ENCODE measurements around the gene PRXL2A. TPM values are rescaled to one million over a fixed set of nuclear protein-coding genes. Genes with fewer than 3 reads are reported as not detected.
"Not testable (repeated sequence)": the region's sequence is repeated elsewhere in the genome, so short reads cannot be mapped to it uniquely, and the experiment has no call there.

PRXL2A gene
- total RNA-seq, 1 experiment from 2014 or later: 18.4 TPM

DNA sequence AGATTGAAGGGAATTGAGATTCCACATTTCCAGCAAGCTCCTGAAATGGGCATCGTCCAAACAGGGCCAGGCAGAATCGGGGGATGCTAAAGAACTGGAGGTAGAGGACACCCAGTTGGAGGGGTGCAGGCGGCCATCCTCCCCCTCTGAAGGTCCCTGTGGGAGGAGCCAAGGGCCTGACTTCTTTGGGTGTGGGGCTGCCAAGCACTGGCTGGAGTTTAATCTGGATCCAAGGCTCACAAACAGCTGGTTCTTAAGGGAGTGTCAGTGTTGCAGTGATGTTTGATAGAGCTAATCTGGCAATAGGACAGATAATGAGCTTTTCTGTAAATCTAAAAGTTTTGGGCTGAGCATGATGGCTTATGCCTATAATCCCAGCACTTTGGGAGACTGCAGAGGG, 66.6 kb downstream of the PRXL2A start:
- DNase-seq (ENCODE audit: low spot score): no peak

DNA sequence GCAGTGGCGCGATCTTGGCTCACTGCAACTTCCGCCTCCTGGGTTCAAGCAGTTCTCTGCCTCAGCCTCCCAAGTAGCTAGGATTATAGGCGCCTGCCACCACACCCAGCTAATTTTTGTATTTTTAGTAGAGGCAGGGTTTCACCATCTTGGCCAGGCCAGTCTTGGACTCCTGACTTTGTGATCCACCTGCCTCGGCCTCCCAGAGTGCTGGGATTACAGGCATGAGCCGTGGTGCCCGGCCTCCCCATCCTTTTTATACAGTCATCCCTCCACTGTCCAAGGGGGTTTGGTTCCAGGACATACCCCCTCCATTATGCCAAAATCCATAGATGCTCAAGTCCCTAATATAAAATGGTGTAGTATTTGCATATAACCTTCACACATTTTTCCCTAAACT, 67.3 kb downstream of the PRXL2A start:
- DNase-seq (ENCODE audit: low spot score): not testable (repeated sequence)

DNA sequence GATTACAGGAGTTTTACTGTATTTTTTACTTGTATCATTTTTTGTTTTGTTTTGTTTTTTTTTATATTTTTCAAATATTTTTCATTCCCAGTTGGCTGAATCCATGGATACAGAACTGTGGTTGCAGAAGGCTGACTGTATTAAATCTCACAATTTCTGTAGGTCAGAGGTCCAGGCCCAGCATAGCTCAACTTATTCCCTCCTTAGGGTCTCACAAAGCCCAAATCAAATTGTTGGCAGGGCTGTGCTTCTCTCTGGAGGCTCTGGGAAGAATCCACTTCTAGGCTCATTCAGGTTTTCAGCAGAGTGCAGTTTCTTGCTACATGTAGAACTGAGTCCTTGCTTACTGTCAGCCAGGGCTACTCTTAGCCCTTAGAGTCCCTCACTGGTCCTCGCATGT, 68.3 kb downstream of the PRXL2A start:
- DNase-seq (ENCODE audit: low spot score): no peak

DNA sequence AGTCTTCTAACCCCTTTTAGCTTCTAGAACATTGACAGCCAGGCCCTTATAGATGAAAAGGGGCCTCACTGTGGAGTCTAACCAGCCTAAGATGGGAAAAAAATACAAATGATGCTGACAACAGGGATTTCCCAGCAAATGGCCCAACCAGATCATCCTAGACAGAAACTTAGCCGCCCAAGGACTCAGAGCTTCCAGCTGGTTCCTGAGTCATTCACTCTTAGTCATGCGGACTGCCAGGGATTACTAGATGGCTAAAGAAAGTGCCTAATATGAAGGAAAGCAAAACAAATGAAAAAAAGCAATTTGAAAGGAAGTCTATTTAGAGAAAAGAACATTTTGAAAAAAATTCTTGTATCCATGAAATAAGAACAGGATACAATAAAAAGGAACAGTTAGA, 69.5 kb downstream of the PRXL2A start:
- DNase-seq (ENCODE audit: low spot score): peak; percentile 73

DNA sequence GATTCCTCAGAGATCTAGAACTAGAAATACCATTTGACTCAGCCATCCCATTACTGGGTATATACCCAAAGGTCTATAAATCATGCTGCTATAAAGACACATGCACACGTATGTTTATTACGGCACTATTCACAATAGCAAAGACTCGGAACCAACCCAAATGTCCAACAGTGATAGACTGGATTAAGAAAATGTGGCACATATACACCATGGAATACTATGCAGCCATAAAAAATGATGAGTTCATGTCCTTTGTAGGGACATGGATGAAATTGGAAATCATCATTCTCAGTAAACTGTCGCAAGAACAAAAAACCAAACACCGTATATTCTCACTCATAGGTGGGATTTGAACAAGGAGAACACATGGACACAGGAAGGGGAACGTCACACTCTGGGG, 72.0 kb downstream of the PRXL2A start:
- DNase-seq (ENCODE audit: low spot score): not testable (repeated sequence)

DNA sequence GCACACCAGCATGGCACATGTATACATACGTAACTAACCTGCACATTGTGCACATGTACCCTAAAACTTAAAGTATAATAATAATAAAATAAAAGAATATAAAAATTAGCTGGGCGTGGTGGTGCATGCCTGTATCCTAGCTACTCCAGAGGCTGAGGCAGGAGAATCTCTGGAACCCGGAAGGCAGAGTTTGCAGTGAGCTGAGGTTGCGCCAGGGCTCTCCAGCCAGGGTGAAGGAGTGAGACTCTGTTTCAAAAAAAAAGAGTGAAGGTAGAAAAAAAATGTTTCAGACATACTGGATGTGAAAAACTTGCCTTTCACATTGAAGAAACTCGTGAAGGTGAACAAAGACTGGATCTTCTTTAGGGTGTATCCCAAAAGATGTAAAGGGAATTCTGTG, 72.5 kb downstream of the PRXL2A start:
- no peak for DNase-seq (ENCODE audit: low spot score)

DNA sequence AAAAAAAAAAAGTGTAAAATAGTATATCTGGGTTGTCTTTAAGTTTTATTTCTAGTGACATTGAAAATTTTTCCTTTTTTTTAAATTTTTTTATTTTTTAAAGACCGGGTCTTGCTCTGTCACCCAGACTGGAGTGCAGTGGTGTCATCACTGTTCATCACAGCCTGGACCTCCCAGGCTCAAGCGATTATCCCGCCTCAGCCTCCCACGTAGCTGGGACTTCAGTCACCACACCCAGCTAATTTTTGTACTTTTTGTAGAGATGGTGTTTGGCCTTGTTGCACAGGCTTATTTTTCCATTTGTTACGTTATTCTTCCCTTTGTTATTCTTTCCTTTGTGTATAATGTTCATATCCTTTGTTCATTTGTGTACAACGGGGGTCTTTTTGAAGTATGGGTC, 75.9 kb downstream of the PRXL2A start:
- DNase-seq (ENCODE audit: low spot score): no peak

DNA sequence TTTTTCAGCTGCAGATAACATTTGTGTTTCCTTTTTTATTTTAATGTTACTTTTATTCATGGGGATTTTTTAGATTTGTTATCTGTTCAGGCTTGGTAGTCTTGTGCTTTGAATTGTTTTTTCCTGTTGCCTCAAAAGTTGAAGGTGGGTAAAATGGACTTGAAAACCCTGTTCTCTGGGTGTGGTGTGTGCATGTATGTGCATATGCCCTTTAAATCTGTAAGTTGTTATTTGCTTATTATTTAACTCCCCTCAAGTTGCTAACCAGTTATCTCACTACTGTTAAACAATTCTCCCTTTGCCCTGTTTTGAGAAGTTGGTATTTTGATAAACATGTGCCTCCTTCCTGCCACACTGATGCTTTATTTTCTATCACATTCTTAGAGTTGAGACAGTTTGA, 76.3 kb downstream of the PRXL2A start:
- no peak for DNase-seq (ENCODE audit: low spot score)

DNA sequence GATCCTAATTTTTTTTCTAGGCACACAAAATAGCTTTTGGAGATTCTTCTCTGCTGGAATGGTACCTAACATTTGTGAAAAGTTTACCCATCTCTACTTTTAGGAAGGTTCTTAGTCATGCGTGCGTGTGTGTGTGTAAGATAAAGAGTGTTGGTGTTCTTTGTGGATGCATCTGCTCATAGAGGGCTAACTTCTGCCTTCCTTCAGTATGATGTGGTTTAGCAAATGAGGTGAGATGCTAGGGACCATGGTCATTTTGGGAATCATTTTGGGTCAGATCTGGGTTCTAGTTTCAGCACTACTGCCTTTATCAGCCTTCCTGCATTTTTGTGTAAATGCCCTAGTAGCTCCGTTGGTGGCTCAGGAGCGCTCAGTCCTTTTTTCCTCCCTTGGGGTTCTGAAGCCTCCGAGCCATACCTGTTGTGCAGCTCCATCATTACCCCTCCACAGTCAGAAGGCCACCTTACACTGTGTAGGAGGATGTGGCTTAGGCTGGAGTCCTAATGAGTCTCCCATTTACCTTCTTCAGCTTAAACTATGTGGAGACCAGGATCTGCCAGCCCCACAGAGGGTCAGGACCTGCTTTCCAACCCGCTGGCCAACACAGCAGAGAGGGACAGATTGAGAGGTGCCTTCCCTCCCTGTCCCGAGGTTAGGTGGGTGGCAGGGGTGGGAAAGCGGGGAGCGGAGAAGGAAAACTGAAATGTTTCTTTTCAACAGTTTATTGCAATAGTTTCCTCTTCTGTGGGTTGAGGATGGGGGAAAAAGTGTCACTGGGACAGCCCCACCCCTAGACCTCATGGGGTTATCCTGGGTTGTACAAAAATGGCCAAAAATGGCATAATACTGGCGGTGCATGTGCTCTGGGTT, 77.0 kb downstream of the PRXL2A start:
- DNase-seq (ENCODE audit: low spot score): no peak

DNA sequence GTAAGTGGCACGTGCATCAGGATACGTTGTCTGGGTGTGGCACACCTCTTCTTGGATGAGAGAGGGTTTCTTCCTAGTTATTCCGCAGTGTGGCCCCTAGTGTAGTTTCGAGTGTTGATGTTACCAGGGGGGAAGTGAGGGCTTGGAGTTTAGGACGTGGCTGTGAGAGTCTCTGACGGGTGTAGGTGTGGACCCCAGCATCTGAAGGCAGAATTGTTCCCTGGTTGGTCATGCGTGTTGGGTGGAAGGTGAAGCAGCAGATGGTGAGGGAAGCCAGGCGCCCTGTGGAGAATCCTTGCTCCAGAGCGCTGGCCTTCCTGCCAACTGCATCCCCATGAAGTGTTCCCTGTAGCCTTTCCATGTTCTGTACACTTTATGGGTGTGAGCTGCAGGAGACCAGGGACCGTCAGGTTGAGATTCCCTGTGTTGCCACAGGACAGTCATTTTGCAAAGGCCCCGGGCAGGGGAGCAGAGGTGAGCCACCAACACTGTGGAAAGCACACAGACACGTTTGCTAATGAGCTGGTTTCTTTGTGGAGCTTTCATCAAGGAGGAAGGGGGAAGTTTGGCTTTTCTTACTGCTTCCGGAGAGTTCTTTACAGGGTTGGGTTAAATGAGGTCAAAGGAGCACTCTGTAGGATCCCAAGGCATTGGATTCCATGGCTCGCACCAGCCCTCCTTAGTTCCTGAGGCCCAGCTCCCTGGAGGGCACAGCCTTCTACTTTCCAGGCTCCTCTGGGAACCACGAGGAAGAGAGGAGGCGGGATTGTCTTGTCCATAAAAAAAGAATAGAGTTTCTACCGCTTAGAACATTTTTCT, 77.8 kb downstream of the PRXL2A start:
- DNase-seq (ENCODE audit: low spot score): no peak

Other genes with a start within 250 kb of the PRXL2A start
- 51.6 and 65.3 TPM in 2 replicates for gene ANXA11, start 203.0 kb upstream of the PRXL2A start, total RNA-seq (2014; rRNA removed; shearing (Covaris generic))
- 1.2 and 1.7 TPM in 2 replicates for gene MAT1A, start 118.9 kb upstream of the PRXL2A start, total RNA-seq (2014; rRNA removed; shearing (Covaris generic))
- gene DYDC1, start 51.8 kb upstream of the PRXL2A start, total RNA-seq (2014; rRNA removed; shearing (Covaris generic)): not detected in 2 replicates
- gene DYDC2, start 51.8 kb upstream of the PRXL2A start, total RNA-seq (2014; rRNA removed; shearing (Covaris generic)): 0.08 and 0.47 TPM in 2 replicates
- gene TSPAN14, start 45.8 kb downstream of the PRXL2A start, total RNA-seq (2014; rRNA removed; shearing (Covaris generic)): 16.2 and 16.4 TPM in 2 replicates
- gene SH2D4B, start 129.4 kb downstream of the PRXL2A start, total RNA-seq (2014; rRNA removed; shearing (Covaris generic)): not detected in 2 replicates